Endometrium (tissue), 2 donors: ENCODE results near the gene TP53RK.

Source experiments
- FAIRE-seq: peaks from 2 replicates; lab custom pipeline; 2012; peaks lifted over from hg19 to GRCh38; lab: Jason Lieb, UNC
- donor health status: control.
- donor health status: control.

TP53RK gene

GRCh38 chr20:46689082-46689753 lies at the start of gene TP53RK:
Gene TP53RK, minus strand, starts transcription at chr20:46689444. Its CDS starts 30 bp downstream, at chr20:46689414.
- FAIRE-seq, result peak; percentile 100

GRCh38 chr20:46735436-46735835 lies 46.2 kb upstream of the TP53RK start:
- no peak for FAIRE-seq

GRCh38 chr20:46731770-46732169 lies 42.5 kb upstream of the TP53RK start:
- no peak for FAIRE-seq

GRCh38 chr20:46725186-46726165 lies 36.2 kb upstream of the TP53RK start:
- no peak for FAIRE-seq

GRCh38 chr20:46724343-46724959 lies 35.2 kb upstream of the TP53RK start:
- FAIRE-seq, result no peak

GRCh38 chr20:46723039-46723438 lies 33.8 kb upstream of the TP53RK start:
- no peak for FAIRE-seq

GRCh38 chr20:46722450-46722849 lies 33.2 kb upstream of the TP53RK start:
- FAIRE-seq, result no peak

- no peak for FAIRE-seq
Measured at GRCh38 chr20:46721476-46721875, 32.2 kb upstream of the TP53RK start.

- no peak for FAIRE-seq
Measured at GRCh38 chr20:46720776-46721425, 31.7 kb upstream of the TP53RK start.

GRCh38 chr20:46720019-46720418 lies 30.8 kb upstream of the TP53RK start:
- no peak for FAIRE-seq

- no peak for FAIRE-seq
Measured at GRCh38 chr20:46717818-46718541, 28.7 kb upstream of the TP53RK start.

GRCh38 chr20:46715292-46715756 lies 26.1 kb upstream of the TP53RK start:
- no peak for FAIRE-seq

GRCh38 chr20:46713957-46714834 lies 25.0 kb upstream of the TP53RK start:
- FAIRE-seq, result no peak

- FAIRE-seq, result no peak
Measured at GRCh38 chr20:46712056-46712636, 22.9 kb upstream of the TP53RK start.

- no peak for FAIRE-seq
Measured at GRCh38 chr20:46710153-46710913, 21.1 kb upstream of the TP53RK start.

GRCh38 chr20:46709459-46710152 lies 20.4 kb upstream of the TP53RK start, which contains the start of gene SLC2A10:
Gene SLC2A10, plus strand, starts transcription at chr20:46709649. Its CDS starts 88 bp downstream, at chr20:46709737.
- FAIRE-seq, result no peak

- FAIRE-seq, result no peak
Measured at GRCh38 chr20:46709055-46709458, 19.8 kb upstream of the TP53RK start.

GRCh38 chr20:46708172-46708860 lies 19.1 kb upstream of the TP53RK start:
- FAIRE-seq, result no peak
